ENCODE results near the gene ZKSCAN7. TPM values are rescaled to one million over a fixed set of nuclear protein-coding genes. Genes with fewer than 3 reads are reported as not detected.

Gene ZKSCAN7
- total and polyA plus RNA-seq, 2 experiments from 2014 or later: 4.7 to 17.8 TPM

- Mint-ChIP-seq H3K36me3 (ENCODE audit: low read depth) (peaks cover 76% of the 10 kb centered on the region), H3K4me3 (no peak overlapping the region), H3K27me3 (ENCODE audit: insufficient read depth, low read depth, poor library complexity) (no peaks in the 10 kb centered on the region), H3K4me1 (no peaks in the 10 kb centered on the region), H3K9me3 (peaks cover 55% of the 10 kb centered on the region; the same call in 2 of the 3 replicates), H3K27ac (no peak overlapping the region)
- Histone ChIP-seq H3K4me3 (no peak overlapping the region), H4K20me1 (replicated peaks; ENCODE audit: insufficient read depth) (no peaks in the 10 kb centered on the region), H3K27ac (ENCODE audit: low read depth) (no peak overlapping the region), H3K36me3 (ENCODE audit: insufficient read depth) (peaks cover 2% of the 10 kb centered on the region; the same call in 1 of the 2 replicates), H3K4me2 (no peak overlapping the region), H3K9me2 (ENCODE audit: insufficient read depth) (no peaks in the 10 kb centered on the region), H2AFZ (no peak overlapping the region), H3K4me1 (ENCODE audit: insufficient read depth) (no peaks in the 10 kb centered on the region), H3K79me2 (replicated peaks; ENCODE audit: insufficient read depth) (no peaks in the 10 kb centered on the region), H3F3A (replicated peaks; ENCODE audit: low read depth) (no peaks in the 10 kb centered on the region), H3K27me3 (ENCODE audit: insufficient read depth) (no peaks in the 10 kb centered on the region)
- DNase-seq (ENCODE audit: low spot score) (no peak), ATAC-seq (no peak)
- TF ChIP-seq ZNF462 (CRISPR knock-in tag; IDR thresholded peaks at IDR 0.05): no peak
- no peak for TF ChIP-seq STAT1 (IDR thresholded peaks at IDR 0.05; ENCODE audit: unreplicated experiment)
- TF ChIP-seq ZNF331 (CRISPR knock-in tag; IDR thresholded peaks at IDR 0.05; ENCODE audit: low read depth): no peak
- no peak for TF ChIP-seq CTCF (conservative IDR thresholded peaks at IDR 0.05; ENCODE audit: low read depth in 2 of 2)
- no peak for TF ChIP-seq JUNB (IDR thresholded peaks at IDR 0.05; ENCODE audit: unreplicated experiment)
- no peak for TF ChIP-seq ZNF114 (CRISPR knock-in tag; IDR thresholded peaks at IDR 0.05)
- TF ChIP-seq EZH2phosphoT487 (IDR thresholded peaks at IDR 0.05; ENCODE audit: unreplicated experiment): no peak
- TF ChIP-seq EZH2 (IDR thresholded peaks at IDR 0.05; ENCODE audit: low read depth, unreplicated experiment): no peak
- TF ChIP-seq ETS1 (IDR thresholded peaks at IDR 0.05): no peak
- TF ChIP-seq POLR2AphosphoS5 (IDR thresholded peaks at IDR 0.05; ENCODE audit: low read depth): no peak
Observed at GRCh38 chr3:44601749-44602148, 46.8 kb downstream of the ZKSCAN7 start.
